CD4-positive, alpha-beta T cell treated with Interferon gamma for 1 hour (primary cell): ENCODE results near the gene CEP57L1.
"Not testable (repeated sequence)": the region's sequence is repeated elsewhere in the genome, so short reads cannot be mapped to it uniquely, and the experiment has no call there.

Source experiments
- DNase-seq: peaks from one replicate; pipeline ENCODE4 v3.0.0-alpha.2; 2020

Gene CEP57L1

GRCh38 chr6:109075934-109076333 is 19.4 kb upstream of the CEP57L1 start:
- DNase-seq: no peak

- no peak for DNase-seq
Measured at GRCh38 chr6:109076377-109076776, 18.9 kb upstream of the CEP57L1 start.

GRCh38 chr6:109079981-109080380 is 15.3 kb upstream of the CEP57L1 start:
- no peak for DNase-seq

GRCh38 chr6:109081026-109081425 is 14.3 kb upstream of the CEP57L1 start:
- DNase-seq: no peak

- DNase-seq: no peak
Measured at GRCh38 chr6:109081516-109082187, 13.7 kb upstream of the CEP57L1 start.

DNA sequence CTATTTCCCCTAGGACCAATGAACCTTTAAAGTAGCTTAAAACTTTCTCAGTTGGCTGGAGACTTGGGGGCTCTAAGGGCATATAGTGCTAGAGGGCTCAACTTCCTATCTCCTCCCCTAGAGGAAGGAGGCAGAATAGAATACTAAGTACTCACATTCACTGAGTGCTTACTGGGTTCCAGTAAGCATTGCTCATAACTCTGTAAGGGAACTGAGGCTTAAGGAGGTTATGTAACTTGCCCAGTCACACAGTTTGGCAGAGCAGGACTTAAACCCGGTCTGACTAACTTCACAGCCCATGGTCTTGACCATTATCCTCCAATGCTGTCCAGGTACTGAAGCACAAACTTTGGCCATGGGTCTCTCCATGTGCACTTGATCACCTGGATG is 13.1 kb upstream of the CEP57L1 start:
- no peak for DNase-seq

DNA sequence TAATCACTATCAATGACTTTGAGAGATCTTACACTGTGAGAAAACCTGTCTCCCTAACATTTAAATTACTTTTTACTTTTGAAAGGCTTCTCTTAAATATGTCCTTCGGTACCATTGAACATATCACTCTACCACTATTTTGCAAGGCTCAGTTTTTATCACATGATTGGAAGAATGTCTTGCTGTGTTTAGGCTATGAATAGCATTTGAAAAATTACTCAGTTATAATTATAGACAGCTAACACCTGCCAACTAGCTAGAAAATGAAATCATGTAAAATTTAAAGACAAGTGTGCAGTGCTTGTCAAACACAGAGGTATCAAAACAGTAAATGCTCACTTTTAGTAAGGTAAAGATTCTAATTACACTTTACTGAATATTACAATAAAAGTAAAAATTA is 11.7 kb upstream of the CEP57L1 start:
- DNase-seq: no peak

DNA sequence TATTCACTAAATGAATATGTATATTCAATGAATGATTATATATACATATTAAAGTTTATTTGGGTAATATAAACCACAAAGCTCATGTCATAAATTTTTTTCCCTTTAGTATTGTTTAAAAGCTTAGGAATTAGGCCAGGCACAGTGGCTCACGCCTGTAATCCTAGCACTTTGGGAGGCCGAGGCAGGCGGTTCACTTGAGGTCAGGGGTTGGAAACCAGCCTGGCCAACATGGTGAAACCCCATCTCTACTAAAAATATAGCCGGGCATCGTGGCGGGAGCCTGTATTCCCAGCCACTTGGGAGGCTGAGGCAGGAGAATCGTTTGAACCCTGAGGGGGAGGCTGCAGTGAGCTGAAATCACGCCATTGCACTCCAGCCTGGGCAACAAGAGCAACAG is 11.2 kb upstream of the CEP57L1 start:
- DNase-seq: not testable (repeated sequence)

DNA sequence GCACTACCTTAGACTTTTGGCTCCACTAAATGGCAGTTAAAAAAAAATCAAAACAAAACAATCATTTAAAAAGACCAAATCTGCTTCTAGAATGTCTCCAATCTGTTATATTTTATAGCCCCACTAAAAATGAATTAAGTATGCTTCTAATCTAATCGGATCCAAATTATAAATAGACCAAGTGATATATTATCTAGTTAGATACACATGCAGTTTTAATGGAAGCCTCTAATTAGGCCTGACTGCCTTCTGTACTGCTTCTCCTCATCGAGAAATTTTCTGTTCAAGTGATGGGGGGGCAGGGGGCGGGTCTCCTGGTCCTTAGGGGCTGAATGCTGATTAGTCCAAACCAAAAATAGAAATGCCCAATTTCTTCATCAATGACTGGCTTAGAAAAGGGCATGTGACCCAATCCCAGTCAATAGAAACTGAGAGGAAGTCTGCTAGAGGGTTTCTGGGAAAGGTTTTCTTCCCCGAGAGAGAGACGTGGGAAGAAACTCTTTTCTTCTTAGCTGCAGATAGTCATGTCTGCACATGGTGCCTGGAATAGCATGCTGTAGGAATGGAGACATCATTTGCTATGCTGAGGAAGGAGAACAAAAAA is 7.5 kb upstream of the CEP57L1 start:
- no peak for DNase-seq

DNA sequence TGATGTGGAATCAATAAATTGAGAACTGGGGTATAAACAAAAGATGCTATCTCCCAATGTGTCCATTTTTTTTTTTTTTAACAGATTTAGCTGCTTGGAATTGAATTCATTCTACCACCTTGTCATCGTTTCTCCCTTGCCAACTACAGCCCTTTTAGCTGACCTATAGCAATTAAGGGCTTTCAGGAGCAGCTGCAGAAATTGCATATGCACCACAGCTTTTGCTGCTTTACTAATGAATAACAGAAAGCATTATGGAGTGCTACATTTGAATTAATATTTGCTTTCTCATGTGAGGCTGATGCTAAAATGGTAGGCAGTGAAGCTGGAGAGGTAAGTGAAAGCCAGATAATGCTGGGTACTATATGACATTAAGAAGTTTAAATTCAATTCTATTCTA is 6.3 kb upstream of the CEP57L1 start:
- no peak for DNase-seq

DNA sequence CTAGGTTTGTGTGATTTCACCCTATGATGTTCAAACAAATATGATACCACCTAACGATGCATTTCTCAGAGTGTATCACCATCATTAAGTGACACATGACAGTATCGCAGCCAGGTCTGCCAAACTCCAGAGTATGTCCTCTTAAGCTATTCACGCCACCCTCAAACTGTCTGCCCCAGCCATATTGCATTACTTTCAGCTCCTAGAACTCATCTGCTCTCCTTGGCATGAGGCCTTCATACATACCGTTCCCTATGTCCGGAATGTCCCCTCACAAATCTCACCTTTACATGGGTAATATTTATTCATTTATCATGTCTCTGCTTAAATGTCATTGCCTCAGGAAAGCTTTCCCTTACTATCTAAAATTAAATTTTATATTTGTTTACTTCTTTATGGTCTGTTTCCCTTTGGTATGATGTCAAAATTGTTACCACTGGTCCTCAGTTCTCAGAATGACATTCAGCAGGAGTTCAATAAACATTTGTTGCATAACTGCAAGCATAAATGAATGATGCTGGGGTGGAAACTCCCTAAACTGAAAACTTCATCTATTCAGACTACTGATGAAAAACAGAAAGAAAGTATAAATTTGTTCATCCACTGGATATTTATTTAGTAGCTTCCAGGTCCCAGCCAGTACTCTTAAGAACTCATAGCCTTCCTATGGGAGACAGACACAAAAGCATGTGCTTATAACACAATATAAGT is 3.8 kb upstream of the CEP57L1 start:
- no peak for DNase-seq

GRCh38 chr6:109092074-109092473 is 3.2 kb upstream of the CEP57L1 start:
- DNase-seq: no peak

GRCh38 chr6:109093732-109094415 is 1.4 kb upstream of the CEP57L1 start:
- no peak for DNase-seq

DNA sequence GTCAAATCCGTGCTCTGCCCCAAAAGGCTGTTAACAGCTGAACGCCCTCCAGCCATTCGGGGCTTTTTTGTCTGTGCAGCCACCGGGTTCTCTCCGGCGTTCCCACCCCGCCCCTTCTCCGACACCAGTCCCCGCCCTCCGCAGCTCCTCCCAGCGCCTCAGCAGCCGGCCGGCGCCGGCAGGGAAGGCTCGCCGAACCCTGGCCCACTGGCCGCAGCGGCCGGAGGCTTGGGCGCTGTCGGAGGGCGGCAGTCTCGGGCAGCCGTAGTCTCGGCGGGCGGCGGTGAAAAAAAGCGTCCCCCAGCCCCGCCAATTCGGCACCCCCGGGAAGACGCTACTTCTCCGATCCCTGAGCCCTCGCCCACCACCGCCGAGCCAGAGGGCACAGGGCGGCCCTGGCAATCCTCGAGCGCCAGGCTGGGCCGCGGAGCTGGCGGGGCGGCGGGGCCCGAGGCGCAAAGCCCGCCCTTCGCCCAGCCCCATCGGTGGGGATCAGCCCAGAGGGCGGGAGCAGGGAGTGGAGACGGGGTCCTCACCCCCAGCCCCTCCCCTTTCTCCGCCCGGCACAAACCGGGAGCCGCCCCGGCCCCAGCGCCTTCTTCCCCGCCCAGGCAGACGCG is 781 bp upstream of the CEP57L1 start, which contains the start of gene SESN1:
SESN1 (minus strand) TSS at position 431 of the 620 bp plus-strand sequence. CDS start 773 bp downstream, outside the sequence.
- DNase-seq: peak; percentile 86

DNA sequence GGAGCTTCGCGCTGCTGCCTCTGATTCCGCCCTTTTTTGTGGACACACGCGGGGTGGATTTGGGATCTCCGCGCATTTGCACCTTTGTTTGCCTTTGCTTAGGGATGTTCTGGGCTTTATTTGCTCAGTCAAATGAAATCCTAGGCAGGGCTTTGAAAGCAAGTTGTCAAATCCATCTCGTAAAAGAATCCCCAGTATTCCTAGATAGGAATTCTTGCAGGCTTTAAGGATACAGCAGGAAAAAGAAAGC is 453 bp downstream of the CEP57L1 start:
- no peak for DNase-seq

DNA sequence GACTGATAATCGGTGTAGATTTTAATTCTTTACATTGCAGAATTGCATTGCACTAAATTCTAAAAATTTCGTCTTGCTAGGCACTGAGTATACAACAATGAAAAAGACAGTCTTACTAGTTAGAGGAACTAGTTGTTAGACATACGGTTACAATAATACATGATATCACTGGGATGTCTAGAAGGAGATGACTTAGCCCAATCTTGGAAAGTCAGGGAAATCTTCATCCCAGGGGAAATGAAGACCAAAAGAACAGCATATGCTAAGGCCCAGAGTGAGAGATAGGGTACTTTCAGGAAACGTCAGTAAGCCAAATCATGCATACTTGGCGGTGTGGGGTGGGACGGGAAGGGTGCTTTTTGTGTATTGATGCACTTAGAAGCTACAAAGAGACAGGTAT is 901 bp downstream of the CEP57L1 start:
- no peak for DNase-seq

GRCh38 chr6:109097661-109098060 is 2.4 kb downstream of the CEP57L1 start:
- DNase-seq: no peak

GRCh38 chr6:109102762-109103161 is 7.5 kb downstream of the CEP57L1 start:
- no peak for DNase-seq

DNA sequence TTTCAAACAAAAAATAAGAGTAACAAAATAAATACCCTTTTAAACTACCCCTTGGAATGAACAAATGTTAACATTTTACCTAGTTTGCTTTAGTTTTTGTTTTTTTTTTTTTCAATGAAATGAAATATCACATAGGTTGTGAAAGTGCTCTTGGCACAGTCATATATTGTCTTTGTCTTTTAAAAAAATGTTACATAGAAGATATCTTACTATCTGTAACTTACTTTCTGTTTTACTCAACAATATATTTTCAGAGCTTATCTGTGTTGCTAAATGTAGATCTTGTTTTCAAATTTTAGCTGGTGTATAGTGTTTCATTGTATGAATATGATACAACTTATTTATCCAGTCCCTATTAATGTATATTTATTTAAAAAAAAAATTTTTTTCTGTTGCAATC is 8.6 kb downstream of the CEP57L1 start:
- no peak for DNase-seq

DNA sequence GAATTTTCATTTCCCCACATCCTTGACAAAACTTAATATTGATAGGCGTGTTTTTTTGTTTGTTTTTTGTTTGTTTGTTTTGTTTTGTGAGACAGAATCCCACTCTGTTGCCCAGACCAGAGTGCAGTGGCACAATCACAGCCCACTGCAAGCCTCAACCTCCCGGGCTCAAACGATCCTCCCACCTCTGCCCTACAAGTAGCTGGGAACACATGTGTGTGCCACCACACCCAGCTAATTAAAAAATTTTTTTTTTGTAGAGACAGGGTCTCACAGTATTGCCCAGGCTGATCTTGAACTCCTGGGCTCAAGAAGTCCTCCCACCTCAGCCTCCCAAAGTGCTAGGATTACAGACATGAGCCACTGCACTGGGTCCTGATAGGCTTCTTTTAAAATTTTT is 9.2 kb downstream of the CEP57L1 start:
- no peak for DNase-seq

GRCh38 chr6:109105681-109106080 is 10.4 kb downstream of the CEP57L1 start:
- no peak for DNase-seq

DNA sequence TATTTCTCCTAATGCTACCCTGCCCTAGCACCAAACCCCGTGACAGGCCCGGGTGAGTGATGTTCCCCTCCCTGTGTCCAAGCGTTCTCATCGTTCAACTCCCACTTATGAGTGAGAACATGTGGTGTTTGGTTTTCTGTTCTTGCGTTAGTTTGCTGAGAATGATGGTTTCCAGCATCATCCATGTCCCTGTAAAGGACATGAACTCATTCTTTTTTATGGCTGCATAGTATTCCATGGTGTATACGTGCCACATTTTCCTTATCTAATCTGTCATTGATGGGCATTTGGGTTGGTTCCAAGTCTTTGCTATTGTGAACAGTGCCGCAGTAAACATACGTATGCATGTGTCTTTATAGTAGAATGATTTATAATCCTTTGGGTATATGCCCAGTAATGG is 14.4 kb downstream of the CEP57L1 start:
- not testable (repeated sequence) for DNase-seq

DNA sequence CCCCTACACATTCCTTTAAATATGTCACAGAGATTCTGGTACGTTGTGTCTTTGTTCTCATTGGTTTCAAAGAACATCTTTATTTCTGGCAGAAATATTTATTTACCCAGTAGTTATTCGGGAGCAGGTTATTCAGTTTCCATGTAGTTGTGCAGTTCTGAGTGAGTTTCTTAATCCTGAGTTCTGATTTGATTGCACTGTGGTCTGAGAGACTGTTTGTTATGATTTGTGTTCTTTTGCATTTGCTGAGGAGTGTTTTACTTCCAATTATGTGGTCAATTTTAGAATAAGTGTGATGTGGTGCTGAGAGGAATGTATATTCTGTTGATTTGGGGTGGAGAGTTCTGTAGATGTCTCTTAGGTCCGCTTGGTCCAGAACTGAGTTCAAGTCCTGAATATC is 17.4 kb downstream of the CEP57L1 start:
- not testable (repeated sequence) for DNase-seq
